ENCODE data around the gene CPA5.

CPA5 gene

DNA sequence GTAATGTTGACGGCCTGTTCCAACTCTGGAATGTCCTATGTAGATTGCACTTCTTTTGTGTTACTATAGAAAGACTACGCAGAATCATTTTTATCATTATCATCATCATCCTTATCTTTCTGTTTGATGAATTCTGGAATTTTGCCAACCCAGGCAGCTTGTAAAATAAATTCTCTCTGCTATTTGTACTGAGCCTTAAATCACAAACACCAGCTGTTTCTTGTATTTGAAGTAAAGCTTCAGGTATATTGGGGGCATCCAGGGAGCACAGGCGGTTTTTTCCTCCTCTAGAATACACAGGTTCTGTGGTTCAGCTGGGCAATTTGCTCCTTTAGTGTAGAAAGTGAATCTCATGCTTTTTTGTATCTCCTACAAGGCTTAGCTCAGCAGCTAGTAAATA lies 14.9 kb upstream of the CPA5 start:
- in situ Hi-C loops (cut with HindIII; ENCODE audit: low sequenced_read_pairs): no loop called here

DNA sequence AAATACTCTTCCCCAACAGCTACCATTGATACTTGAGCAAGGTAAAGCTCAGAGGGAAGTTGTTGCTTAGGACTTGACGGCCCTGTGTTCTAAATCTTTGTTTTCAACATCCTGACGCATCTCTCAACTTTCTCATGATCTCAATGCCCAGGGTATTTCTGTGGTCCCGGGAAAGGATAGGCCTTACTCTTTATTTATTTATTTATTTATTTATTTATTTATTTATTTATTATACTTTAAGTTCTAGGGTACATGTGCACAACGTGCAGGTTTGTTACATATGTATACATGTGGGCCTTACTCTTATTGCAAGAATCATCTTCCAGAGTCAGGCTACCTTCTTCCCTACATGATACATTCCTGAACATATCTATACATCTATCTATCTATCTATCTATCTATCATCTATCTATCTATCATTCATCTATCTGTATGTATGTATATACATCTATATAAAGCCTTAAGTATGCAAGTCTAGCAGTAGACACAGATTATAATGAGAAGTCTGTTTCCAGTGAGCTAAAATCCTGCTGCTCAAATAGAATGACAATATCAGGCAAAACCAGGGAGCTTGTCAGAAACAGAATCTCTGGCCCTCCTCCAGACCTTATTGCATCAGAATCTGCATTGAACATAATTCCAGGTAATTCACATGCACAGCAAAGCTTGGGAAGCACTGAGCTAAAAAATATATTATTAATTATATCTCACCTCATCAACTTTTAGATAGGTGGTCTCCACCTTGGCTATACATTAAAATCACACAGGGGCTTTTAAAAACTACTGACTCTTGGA lies 12.2 kb upstream of the CPA5 start:
- in situ Hi-C loops (cut with HindIII; ENCODE audit: low sequenced_read_pairs): no loop called here

DNA sequence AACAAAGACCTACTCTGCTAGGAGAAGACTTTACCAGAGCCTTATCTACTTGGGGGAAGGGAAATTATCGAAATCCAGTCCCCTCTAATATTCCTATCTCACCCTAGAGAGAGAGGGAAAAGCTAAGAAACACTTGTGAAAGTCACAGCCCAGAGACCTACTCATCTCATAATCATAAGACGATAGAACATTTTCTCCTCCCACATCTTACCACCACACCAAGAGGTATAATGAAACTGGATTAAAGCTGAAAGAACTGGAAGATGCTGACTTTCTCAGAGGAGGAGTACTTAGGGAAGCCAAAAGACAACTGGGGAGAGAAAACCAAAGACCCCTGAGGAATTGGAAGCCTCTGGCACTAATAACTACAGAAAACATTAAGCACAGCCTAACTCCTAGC lies 10.8 kb upstream of the CPA5 start:
- in situ Hi-C loops (cut with HindIII; ENCODE audit: low sequenced_read_pairs): no loop called here

DNA sequence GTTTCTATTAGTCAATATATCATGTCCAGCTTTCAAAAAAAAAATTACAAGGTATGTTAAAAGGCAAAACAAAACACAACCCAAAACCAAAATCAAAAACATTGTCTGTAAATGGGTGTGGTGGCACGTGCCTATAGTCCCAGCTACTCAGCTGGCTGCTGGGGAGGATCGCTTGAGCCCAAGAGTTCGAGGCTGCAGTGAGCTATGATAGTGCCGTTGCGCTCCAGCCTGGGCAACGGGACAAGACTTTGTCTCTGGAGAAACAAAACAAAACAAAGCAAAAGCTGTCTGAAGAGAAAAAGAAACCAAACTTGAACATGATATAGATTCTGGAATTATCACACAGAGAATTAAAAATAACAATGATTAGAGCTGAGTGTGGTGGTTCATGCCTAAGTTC lies 10.3 kb upstream of the CPA5 start:
- in situ Hi-C loops (cut with HindIII; ENCODE audit: low sequenced_read_pairs): no loop called here

DNA sequence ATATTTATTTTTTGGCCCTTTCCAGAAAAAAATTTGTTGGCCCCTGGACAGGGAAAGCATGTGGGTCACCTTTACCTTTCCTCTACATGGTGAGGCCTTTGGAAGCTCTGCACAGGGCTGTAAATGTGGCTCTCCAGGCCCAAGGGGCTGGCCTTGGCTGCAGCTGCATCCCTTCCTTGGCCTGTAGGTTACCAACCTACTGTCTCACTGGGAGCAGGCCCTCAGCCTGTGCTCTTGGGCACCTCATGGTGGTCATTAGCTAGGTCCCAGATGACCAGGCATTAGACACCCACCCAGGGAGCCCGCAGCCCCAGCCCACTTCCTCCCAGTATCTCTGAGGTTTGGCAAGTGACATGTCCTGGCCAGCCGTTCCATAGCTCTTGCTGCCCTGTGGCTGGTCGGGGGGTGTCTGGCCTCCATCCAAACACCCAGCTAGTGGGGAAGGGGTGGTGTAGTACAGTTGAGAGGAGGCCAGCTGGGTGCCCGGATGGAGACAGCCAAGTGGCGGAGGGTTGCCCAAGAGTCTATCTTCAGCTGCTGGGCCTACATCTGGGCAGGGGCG lies 7.1 kb upstream of the CPA5 start:
- in situ Hi-C loops (cut with HindIII; ENCODE audit: low sequenced_read_pairs): no loop called here

DNA sequence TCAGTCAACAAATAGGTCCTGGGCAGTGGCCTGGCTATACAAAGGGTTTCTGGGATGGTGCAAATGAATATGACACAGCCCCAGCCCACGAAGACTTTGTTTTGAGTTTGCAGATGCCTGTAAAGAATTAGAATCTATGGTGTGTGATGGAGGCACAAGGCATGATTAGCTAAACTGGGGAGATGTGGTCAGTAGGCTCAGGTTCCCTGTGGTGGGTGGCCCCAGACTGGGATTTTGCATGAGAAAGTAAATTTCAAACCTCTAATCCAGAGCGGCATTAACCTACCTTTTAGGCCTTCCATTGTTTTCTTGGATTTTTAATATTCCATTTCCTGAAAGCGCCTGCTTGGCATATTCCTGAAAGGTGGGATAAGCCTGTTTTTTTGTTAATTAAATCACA lies 6.4 kb upstream of the CPA5 start:
- in situ Hi-C loops (cut with HindIII; ENCODE audit: low sequenced_read_pairs): no loop called here

DNA sequence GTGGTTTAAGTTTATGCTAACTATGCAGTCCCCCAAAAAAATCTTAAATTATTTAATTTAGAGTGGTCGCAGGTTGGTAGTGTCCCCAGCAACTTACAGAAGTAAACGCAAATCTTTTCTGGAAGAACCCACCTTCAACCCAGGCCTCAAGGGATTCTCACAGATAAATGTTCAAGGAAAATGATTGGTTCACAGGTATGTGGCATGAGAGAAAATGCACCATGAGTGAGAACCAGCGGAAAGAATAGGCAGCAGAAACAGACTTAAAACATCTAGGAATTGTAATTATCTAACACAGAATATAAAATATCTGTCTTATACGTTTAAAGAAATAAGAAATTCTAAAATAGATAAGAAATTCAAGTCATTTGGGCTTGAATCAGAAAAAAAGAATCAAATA lies 2.7 kb upstream of the CPA5 start:
- in situ Hi-C loops (cut with HindIII; ENCODE audit: low sequenced_read_pairs): no loop called here

DNA sequence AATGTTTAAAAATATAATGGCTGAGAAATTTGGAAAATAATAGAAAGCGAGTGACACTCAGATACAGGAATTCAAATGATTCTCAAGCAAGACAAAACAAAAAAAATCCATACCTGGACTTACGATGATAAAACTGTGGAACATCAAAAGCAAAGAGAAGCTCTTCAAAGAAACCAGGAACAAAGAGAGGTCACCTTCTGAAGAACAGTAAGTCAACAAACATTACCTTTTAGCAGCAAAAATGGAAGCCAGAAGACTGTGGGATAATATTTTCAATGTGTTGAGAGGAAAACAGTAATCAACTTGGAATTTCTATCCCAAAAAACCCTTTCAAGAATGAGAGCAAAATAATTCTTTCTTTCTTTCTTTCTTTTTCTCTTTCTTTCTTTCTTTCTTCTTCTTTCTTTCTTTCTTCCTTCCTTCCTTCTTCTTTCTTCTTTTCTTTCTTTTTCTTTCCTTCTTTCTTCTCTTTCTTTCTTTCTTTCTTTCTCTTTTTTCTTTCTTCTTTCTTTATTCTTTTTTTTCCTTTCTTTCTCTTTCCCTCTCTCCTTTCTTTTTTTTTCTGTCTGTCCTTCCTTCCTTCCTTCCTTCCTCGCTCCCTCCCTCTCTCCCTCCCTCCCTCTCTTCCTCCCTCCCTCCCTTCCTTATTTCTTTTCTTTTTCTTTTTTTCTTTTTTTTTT lies 1.8 kb upstream of the CPA5 start:
- in situ Hi-C loops (cut with HindIII; ENCODE audit: low sequenced_read_pairs): no loop called here

DNA sequence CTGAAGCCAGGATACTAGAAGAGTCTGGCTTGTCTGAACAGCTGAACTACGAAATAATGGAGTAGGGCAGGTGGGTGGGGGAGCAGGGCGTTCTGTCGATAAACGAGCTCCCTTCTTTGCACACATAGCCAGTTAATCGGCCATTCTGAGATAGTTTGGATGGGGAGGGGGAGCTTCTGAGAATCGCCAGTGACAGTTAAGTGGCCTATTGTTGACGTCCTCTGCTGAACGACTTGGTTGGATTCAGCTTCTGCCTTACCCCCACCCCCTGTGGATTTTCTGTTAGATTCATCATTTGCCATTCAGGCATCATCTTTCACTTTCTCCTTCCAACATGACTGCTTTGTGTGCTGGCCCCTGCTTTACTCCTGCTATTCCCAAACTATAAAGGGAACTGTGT lies 520 bp downstream of the CPA5 start:
- in situ Hi-C loops (cut with HindIII; ENCODE audit: low sequenced_read_pairs): no loop called here

DNA sequence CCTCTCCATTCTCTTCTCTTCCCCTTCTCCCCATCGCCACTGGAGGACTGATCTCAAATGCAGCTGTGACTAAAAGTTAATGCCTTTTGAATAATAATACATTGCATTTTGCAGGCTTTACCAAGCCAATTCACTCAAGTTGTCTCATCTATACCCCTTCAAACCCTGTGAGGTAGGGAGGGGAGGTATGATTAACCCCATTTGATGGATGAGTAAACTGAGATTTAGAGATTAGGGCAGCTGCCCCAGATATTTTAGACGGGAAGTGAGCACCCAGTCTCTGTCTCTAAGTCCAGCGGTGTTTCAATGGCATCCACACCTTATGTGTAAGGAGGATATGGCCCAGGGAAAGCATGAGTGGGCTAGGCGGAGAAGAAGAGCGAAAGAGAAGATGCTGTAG lies 1.1 kb downstream of the CPA5 start:
- in situ Hi-C loops (cut with HindIII; ENCODE audit: low sequenced_read_pairs): no loop called here

DNA sequence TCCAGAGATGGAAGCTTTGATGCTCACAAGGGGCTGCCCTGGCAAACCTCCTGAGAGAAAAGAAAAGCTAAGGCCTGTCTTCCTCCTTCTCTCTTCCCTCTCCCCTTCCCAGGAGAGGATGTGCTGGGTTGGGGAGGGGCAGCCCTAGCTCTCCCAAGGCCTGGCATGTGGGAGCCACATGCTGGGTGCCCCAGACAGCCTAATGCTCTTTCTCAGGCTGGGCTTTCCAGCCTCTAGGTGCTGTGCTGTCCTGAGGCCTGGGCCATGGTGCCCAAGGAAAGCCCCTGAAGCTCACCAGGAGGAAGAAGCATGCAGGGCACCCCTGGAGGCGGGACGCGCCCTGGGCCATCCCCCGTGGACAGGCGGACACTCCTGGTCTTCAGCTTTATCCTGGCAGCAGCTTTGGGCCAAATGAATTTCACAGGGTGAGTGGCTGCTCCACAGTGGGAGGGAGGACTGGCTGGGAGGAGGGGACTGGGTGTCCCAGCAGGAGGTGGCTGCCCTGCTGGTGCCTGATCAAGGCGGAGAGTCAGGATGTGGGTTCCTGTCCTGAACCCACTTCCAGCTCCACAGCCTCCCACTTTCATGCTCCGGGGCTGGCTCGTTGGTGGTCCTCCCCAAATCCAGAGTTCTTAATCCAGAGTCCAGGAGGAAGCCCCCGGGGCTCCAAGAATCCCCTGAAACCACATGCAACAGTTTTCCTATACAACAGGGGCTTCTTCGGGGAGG lies 1.7 kb downstream of the CPA5 start:
- in situ Hi-C loops (cut with HindIII; ENCODE audit: low sequenced_read_pairs): no loop called here

DNA sequence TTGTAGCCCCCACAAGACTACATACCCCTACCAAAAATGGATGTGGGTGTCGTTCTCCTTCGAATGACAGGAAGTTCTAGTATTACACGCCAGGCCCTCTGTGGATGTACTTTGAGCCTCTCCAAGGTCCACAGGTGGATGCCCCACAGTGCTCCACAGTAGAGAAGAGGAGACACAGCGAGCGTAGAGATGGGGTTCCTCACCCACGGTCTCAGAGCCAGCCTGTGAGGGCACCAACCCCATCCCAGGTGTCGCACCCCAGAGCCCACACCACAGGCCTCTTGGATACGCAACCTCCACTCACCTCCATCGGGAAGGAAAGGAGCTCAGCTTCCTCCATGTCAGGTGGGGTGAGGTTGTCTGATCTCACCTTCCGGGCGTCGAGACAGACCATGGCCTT lies 2.3 kb downstream of the CPA5 start:
- in situ Hi-C loops (cut with HindIII; ENCODE audit: low sequenced_read_pairs): no loop called here

DNA sequence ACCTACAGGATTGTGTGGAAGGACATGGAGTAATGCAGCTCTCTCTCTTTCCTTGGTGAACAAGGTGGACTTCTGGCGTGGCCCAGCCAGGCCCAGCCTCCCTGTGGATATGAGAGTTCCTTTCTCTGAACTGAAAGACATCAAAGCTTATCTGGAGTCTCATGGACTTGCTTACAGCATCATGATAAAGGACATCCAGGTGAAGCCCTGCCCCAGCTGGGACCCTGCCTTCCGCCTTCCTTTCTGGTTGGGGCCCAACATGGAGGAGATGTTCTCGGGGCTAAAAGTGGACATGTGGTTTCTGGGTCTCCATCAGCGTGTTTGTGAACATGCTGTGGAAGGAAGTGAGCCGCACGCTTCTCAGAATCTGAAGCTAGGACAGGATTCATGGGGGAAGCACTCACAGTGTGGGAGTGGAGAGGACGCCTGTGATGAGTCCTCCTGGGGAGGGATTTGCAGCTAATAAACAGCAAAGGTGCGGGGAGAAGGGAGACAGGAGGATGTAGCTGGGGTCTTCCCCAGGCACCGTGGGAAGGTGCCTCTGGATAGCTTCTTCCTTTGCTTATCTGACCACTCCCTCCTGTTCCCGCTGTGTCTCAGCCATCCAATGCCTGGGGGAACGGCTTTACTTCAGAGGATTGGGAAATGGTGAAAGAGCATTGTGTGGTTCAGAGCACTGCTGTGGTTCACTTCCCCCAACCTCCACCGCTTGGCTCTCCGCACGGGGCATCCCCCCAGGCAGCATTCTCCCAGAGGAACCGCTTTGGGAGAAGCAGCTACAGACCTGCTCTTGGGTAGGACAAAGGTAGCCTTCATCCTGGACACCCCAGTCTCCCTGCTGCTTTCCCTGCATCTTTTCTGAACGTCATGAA lies 5.5 kb downstream of the CPA5 start:
- in situ Hi-C loops (cut with HindIII; ENCODE audit: low sequenced_read_pairs): no loop called here

DNA sequence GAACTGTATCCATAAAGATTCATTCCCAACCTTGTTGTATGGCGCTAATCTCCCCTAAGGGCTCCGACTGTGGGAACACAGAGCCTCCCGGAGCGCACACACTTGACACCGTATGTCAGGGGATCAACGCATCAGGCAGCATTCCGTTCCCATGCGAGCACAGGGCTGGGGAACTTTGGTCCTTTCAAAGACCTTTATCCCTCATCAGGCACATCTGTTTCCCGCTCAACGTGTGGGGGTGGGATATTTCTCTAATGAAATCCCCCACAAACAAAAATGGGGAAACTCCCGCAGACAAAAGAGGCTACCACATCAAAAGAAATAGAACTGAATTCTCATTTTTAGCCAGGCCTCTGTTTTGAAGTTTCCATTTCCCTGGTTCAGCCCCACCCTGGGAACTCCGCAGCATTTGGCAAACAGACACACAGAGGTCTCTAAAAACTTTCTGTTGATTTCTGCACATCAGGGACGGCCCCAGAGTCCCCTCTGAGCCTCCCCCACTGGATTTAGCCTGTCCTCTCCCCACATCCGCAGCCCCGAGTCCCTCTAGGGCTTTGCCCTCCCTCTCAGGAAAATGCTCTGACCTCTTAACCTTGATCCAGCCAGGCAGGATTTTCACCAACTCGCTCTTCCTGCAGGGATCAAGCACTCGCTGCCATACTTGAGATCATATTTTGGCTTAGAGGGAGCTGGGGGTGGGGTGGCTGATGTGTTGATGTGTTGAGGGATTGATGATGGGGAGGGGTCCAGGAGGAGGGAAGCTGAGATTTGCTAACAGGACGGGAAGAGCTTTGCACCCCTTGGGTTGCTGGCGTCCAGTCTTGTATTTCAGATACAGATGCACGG lies 6.6 kb downstream of the CPA5 start:
- in situ Hi-C loops (cut with HindIII; ENCODE audit: low sequenced_read_pairs): no loop called here

DNA sequence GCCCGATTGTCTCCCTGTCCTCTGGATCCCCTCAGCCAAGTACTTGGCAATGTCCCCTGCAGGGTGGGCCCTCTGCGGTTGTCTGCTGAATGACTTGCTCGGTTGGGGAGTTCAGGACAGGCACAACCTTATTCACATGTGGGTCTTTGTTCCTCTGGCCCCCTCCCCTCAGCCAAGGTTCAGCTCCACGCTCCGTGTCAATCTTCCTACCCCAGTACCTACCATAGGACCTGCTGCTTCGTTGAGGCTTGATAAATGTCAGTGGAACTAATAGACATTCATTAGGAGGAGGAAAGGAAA lies 7.1 kb downstream of the CPA5 start:
- in situ Hi-C loops (cut with HindIII; ENCODE audit: low sequenced_read_pairs): no loop called here

DNA sequence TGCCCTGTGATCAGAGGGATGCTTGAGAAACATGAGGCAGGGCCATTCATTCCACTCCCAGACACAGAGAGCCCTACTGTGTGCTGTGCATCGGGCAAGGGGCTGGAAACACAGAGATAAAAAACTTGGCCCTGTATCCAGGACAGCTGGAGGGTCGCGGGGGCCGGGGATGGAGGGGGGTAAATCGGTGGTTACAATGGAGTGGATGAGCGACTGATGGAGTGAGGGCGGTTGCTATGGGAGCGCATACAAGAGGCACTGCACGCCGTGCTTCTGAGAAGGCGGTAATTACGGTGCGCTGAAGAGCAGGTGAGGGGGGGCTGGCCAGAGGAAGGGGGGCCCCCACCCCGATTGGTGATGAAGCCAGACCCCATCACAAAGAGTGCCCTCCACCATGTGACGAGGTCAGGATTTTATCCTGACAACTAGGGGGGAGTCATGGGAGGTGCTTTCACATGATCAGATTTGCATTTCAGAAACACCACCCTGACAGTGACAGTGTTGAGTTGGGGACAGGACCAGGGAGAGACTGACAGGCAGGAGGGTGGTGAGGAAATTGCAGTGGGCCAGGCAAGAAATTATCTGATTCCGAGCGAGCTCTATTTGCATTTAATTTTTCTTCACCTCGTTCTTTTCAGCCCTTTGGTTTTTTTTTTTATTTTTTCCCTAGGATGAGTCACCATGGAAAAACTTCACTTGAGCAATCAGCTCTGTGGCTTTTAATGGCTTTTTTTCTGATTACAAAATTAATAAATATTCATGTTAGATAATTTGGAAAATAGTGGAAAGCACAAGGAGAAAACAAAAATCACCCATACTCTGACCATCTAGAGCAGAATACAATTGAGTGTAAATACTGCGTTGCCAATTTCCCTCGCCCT lies 7.8 kb downstream of the CPA5 start:
- in situ Hi-C loops (cut with HindIII; ENCODE audit: low sequenced_read_pairs): no loop called here

DNA sequence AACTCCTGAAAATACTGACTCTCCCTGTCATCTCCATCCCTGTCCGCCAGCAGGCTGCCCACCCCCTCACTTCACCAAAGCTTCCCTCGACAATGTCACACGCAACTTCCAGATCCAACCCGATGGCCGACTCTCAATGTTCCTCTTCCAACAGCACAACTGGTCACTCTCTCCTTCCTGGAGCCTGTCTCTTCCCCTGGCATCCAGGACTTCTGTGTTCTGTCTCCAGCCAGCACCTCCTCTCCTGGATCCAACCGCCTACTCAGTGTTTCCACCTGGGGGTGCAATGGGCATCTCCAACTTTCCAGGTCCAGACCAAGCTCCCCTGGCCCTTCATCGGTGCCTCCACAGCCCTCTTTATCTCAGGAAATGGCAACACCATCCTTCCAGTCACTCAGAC lies 8.6 kb downstream of the CPA5 start:
- in situ Hi-C loops (cut with HindIII; ENCODE audit: low sequenced_read_pairs): no loop called here

DNA sequence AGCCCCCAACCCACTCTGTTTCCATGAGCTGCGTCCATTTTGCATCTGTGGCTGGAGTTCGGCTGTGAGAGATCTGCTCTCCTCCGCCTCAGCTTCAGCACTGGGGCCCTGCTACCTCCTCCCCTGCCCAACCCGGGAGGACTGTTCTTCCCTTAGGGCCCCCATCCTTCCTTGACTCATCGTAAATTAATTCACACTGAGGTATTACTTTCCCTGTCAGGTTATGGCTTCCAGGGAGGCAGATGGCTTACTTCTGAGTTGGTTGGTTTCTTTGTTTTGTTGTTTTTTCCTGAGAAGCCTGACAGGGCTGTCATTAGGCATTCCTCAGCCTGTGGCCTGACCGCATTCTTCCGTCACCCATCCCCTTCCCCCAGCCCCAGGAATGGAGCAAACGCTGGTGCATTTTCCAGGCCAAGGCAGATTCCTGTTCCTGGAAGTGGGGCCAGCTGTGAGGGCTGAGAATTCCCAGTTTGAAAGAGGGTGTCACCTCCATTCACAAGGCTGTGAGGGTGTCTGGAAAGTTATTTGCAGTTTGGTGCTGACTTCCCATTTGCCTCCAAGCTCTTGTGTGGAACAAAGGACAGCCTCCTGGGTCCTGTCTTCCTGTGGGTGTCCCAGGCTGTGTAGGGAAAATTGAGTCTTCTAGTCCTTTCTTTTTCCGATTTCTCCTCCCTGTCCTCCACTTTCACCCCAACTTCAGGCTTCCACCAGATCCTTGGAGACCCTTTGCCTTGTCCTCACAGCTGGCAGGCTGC lies 11.7 kb downstream of the CPA5 start:
- in situ Hi-C loops (cut with HindIII; ENCODE audit: low sequenced_read_pairs): no loop called here
